HG03139 (cell line): ENCODE measurements around the gene MAP4K2.
"Not testable (repeated sequence)": the region's sequence is repeated elsewhere in the genome, so short reads cannot be mapped to it uniquely, and the experiment has no call there.

Experiments used
- ATAC-seq: cut with Tn5 transposase; IDR thresholded peaks from one replicate; pipeline ENCODE4 v1.9.1; 2021; ENCODE audit not compliant: unreplicated experiment

Gene MAP4K2

DNA sequence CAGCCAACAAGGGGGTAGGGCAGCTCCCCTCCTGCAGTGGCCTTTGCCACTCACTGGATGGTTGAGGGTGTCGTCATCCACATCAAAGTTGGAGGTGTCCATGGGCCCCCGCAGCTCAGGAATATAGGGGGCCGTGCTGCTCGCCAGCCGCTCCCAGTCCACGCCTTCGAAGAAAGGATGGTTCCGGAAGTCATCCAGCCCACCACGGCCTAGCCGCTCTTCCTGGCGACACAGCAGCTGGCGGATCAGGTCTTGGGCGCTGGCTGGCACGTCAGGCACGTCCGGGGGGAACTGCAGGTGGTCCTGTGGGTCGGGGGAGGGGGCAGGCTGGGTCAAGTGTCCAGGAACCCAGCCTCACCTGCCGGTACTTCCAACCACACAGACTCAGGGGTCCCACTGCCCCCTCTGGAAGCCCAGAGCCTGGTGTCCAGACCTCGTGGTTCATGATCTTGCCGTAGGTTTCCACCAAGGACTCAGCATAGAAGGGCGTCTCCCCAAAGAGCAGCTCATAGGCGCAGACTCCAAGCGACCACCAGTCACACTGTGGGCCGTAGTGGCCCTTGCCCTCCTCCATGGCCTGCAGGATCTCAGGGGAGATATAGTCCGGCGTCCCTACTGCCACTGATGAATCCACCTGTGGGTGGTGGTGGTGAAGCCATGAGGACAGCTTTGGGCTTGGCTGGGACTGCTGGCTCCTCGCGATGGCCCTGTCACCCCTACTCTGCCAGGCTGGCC lies 35.8 kb upstream of the MAP4K2 start:
- ATAC-seq = no peak

DNA sequence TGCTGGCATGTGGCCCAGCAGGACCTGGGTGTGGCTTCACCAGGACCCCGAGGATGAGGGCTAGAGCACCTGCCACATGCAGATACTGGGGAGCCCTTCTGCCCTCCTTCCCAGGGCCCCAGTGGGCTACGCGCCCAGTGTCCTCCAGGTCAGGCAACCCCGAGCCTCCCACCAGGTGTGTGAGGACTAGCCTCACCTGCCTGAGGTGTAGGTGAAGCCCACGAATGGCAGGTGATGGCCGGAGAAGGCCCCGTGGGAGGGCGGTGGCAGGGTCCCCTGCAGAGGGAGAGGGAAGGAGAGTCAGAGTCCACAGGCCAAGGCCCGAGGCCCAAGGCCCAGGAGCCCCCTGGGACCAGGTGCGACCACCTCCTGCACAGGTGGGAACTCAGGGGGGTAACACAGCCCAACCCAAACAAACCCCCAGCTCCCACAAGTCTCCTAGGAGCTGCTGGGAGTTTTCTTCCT lies 34.9 kb upstream of the MAP4K2 start:
- ATAC-seq = no peak

DNA sequence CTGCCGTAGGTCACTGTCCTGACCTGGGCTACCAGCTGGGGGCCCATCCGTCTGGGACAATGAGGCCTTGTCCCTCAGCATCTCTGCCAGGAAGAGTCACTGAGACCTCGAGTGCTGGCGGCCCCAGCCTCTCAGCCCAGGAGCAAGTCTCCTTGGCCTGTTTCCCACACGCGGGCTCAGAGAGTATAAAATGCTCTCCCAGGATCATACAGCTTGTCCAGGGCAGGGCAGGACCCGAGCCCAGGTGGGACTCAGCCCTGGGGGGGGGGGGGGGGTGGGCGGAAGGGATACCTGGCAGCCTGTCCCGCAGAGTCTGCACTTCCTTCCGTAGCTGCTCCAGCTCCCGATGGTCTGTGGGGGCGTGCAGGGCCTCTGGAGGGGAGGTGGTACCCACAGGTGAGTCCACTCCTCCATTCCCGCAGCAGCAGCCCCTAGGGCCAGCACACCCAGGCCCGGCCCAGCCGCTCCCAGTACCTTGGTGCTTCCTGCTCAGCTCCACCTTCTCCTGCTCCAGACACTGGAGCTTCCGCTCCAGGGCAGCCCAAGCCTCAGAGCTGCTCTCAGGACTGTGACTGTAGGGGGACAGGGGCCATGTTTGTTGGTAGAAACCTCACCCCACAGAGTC lies 33.5 kb upstream of the MAP4K2 start:
- no peak for ATAC-seq

- no peak for ATAC-seq
These were observed 32.8 kb upstream of the MAP4K2 start for GRCh38 chr11:64835616-64836447.

DNA sequence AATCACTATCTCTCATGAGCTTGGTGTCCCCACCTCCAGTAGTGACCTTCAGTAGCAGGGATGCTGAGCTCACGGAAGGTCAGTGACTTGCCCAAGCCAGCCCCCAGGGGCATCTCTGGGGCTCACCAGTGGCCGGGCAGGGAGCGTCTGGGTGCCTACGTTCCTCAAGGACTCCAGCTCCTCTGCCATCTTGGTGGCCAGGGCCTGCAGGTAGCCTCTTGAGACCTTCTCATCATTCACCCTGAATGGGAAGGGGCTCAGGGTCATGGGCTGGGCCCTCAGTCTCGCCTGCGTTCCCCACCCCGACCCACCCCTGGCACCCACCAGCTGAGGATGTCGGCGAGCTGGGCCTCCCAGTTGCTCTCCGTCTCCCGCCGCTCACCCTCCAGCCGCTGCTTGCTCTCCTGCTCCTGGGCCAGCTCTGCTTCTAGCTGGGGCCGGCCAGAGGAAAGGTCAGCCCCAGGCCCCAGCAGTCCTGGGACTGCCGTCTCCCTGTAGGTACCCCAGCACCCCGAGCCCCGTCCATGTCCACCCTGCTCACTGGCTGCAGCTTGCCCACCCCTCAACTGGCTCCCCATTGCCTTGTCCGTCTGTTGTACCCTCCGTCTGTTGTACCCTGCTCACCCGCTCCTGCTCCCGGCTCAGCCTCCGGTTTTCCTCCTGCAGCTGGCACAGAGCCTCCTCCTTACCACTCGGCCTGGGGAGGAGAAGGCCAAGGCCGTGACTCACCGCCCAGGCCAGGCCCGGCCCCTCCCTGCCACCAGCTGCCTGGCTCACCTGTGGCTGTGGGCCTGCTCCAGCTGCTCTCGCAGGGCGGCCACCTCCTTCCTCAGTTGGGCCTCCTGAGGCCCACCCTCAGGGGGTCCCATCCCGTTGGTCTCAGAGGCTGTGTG lies 32.0 kb upstream of the MAP4K2 start:
- ATAC-seq = no peak

DNA sequence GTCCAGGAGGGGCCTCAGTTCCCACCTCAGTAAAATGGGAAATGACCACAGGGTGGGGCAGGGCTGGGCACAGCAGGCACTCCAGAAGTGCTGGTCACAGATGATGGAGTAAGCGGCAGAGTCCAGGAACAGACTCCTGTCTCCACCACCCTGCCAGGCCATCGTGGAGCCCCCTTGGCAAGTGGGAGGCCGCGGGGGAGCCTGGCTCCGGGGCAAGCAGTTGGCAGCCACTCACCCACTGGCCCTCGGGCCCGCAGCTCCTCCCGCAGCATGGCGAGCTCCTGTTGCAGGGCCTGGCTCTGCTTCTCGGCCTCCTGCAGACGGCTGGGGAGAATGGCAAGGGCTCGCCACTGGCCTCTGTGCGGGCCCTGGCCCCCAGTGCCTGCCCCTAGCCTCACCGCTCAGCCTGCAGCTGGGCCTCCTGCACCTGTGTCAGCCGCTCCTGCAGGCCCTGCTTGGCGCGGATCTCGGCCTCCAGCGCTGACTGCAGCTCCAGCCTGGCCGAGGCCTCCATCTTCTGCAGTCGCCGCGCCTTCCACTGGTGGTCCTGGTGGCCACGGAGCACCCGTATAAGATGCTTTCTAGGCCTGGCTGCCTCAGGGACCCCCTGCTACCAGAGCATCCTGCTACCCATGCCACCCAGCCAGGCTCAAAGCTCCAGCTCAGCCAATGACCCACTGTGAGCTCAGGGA lies 31.2 kb upstream of the MAP4K2 start:
- ATAC-seq = no peak

DNA sequence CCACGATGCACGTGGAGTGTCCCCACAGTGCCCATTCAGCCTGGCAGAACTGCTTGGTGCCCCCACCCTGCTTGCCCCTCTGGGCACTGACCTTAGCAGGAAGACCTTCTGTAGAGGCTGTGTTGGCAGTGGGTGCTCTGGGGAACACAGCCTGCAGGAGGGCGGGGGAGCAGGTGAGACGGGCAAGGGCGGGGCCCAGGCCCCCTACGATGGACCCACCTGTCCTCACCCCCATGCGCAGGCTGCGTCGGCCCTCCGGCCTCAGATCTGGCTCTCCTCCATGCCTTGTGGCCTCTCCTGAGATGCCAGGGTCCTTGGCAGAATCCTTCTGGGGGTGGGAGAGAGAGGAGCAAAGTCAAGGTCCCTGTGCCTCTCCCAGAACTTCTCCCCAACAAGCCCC lies 30.5 kb upstream of the MAP4K2 start:
- no peak for ATAC-seq

DNA sequence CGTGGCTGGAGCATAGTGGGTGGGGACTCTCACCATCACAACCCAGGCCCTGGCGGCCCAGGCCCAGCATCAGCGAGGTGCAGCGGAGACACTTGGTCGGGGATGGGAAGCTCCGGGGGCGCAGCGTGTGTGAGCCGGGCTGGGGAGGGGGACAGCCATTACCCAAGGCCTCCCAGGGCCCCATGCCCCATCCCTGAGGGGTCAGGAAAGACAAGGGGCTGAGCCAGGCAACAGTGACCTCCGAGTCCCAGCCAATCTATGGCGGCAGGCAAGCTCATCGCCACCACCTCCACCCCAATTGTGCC lies 30.1 kb upstream of the MAP4K2 start:
- no peak for ATAC-seq

- no peak for ATAC-seq
These were observed 29.6 kb upstream of the MAP4K2 start for GRCh38 chr11:64832467-64833197.

- ATAC-seq = no peak
These were observed 28.4 kb upstream of the MAP4K2 start for GRCh38 chr11:64831411-64831891.

GRCh38 chr11:64829536-64830251 lies 26.7 kb upstream of the MAP4K2 start:
- no peak for ATAC-seq

DNA sequence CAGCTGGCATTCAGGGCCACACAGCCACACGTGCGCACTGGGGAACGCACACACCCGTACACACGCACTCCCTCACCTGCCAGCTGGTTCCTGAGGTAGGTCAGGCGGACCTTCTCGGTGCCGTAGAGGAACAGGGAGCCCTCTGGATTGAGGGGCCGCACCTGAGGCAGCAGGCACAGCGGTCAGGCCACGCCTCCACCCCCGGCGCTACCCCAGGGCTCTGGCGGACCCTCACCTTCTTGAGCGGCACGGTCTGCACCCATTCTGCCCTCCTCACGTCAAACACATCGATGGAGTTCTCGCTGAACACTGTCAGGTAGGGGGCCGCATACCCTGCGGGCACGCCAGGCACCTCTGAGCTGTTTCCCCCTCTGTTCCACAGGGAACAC lies 24.4 kb upstream of the MAP4K2 start:
- no peak for ATAC-seq

GRCh38 chr11:64826578-64827450 lies 23.8 kb upstream of the MAP4K2 start:
- no peak for ATAC-seq

- no peak for ATAC-seq
These were observed 23.0 kb upstream of the MAP4K2 start for GRCh38 chr11:64826062-64826461.

DNA sequence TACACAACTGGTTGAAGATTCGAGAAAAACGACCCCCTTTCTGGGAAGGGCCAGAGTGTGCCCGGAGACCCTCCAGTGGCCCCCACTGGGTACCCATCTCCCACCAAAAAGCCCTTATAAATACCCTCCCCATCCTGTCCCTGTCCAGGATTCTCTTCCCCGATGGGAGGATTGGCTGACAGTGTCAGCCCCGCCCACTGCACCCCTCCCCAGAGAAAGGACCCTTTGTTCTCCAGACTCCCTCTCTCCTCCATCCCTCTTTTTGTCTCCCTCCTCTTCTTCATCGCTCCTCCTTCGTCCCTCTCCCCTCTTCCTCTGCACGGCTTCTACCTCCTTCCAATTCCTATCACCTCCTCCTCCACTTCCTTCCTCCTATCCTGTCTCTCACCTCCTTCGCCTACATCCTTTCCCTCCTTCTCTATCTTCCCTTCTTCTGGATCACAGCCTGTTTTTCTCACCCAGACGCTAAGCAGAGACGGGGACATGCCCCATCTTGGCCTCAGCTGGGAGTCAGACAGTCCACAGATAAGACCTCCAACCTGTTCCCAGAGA lies 20.6 kb upstream of the MAP4K2 start:
- ATAC-seq = no peak

DNA sequence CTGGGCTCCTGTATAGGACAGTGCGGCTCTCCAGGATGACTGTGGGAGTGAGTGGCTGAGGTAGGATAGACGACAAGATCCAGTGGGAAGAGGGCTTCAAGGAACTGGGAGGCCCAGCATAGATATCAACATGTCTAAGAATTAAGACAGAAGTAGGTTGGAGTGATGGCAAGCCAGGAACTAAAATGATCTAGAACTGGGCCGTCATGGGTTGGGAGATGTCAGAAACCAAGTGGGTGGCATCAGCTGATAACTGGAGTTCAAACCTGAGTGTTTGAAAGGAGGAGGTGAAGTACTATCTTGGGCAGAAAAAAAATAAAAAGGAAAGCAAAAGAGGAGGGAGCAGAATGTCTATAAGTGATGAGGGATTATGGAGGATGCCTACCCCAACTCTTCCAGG lies 14.5 kb upstream of the MAP4K2 start:
- no peak for ATAC-seq

DNA sequence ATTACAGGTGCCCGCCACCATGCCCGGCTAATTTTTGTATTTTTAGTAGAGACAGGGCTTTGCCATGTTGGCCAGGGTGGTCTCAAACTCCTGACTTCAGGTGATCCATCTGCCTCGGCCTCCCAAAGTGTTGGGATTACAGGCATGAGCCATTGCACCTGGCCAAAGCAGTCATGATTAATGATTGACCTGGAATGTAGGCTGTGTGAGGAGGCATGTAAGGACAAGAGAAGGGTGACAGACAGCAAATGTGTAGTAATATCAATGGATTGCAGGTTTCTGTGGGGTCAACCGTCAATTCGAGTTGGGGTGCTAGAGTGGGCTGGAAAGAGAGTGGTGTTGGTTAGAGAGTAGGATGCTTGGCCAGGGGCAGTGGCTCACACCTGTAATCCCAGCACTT lies 12.4 kb upstream of the MAP4K2 start:
- ATAC-seq = not testable (repeated sequence)

DNA sequence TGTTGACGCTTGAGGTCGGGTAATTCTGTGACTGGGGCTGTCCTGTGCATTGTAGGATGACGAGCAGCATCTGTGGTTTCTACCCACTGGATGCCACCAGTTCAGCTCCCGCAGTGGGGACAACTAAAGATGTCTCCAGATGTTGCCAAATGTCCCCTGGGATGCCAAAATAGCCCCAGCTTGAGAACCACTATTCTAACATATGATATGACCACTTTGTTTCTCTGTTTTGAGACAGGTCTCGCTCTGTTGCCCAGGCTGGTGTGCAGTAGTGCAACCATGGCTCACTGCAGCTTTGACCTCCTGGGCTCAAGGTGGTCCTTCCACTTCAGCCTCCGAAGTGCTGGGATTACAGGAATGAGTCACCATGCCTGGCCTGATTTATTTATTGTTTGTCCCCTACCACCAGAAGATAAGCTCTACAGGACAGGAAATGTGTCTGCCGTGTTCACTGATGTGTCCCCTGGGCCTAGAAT lies 11.7 kb upstream of the MAP4K2 start:
- no peak for ATAC-seq
